Measurements from ENCODE around the gene LRMDA.
"Not testable (repeated sequence)": the region's sequence is repeated elsewhere in the genome, so short reads cannot be mapped to it uniquely, and the experiment has no call there.

Gene LRMDA

GRCh38 chr10:75762431-75762802 lies 331.0 kb downstream of the LRMDA start:
- TF ChIP-seq, protein P1, sequence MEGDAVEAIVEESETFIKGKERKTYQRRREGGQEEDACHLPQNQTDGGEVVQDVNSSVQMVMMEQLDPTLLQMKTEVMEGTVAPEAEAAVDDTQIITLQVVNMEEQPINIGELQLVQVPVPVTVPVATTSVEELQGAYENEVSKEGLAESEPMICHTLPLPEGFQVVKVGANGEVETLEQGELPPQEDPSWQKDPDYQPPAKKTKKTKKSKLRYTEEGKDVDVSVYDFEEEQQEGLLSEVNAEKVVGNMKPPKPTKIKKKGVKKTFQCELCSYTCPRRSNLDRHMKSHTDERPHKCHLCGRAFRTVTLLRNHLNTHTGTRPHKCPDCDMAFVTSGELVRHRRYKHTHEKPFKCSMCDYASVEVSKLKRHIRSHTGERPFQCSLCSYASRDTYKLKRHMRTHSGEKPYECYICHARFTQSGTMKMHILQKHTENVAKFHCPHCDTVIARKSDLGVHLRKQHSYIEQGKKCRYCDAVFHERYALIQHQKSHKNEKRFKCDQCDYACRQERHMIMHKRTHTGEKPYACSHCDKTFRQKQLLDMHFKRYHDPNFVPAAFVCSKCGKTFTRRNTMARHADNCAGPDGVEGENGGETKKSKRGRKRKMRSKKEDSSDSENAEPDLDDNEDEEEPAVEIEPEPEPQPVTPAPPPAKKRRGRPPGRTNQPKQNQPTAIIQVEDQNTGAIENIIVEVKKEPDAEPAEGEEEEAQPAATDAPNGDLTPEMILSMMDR (IDR thresholded peaks at IDR 0.05; ENCODE audit: low read depth, low read length, missing control alignments): no peak
- no peak for DNase-seq (ENCODE audit: low read depth)
- H3K4me3 ChIP-seq (ENCODE audit: low read depth, low read length): no peak overlapping the region

DNA sequence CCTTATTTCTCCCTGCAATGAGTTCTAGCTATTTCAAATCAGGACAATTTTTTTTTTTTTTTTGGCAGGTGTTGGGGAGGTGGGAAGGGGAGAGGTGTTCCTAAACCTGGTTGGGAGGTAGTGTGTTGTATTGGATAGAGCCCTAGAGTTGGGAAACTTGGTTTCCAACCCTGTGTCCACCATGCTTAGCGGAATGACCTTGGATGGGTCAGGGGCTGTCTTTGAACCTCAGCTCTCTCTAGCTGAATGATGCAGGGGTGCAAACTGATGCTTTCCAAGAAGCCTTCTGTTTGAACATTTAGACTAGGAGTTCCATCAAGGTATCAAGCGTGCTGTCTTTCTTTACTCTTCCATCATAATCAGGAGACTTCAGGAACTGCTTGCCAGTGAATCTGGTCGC lies 332.2 kb downstream of the LRMDA start:
- DNase-seq (ENCODE audit: low read depth): no peak
- H3K4me3 ChIP-seq (ENCODE audit: low read depth, low read length): no peak overlapping the region
- TF ChIP-seq, protein P1 (IDR thresholded peaks at IDR 0.05; ENCODE audit: low read depth, low read length, missing control alignments): no peak

DNA sequence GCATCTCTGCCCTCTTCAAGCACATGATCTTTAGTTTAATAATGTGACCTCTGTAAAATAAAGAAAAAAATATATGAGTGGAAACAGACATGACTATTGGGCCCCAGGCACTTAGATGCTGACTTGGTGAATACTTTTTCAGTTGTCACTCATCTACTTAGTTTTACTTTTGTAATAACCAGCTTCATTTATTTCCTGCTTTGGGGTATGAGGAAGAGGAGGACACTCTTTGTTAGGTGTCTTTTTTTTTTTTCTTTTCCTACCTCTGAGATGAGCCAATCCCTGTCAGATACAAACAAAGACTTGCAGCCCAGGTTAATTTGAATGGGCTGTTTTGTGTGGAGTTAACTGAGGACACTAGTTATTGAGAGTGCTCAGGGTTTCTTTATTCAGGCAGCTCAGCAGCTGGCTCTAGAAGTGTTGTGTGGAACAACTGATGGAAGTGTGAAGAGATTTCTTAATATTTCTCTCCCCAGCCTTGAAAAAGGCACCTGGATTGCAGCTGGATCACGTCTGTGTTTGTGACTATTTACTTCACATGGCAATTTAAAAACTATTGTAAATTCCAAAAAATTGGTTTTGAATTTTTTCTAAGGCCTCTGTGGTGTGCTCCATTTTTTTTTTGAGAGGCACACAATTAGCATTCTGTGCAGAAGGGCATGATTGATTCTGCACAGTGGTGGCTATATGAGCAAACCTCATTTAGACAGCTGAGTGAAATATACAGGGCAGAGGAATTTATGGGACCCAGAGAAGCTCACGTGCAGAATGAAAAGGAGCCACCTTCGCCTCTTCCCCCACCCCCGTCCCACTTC lies 333.8 kb downstream of the LRMDA start:
- H3K4me3 ChIP-seq (ENCODE audit: low read depth, low read length): no peak overlapping the region
- no peak for DNase-seq (ENCODE audit: low read depth)
- TF ChIP-seq, protein P1 (IDR thresholded peaks at IDR 0.05; ENCODE audit: low read depth, low read length, missing control alignments): no peak

- H3K4me3 ChIP-seq (ENCODE audit: low read depth, low read length): no peak overlapping the region
- no peak for DNase-seq (ENCODE audit: low read depth)
- TF ChIP-seq, protein P1 (IDR thresholded peaks at IDR 0.05; ENCODE audit: low read depth, low read length, missing control alignments): no peak
Observed at GRCh38 chr10:75765789-75766096, 334.3 kb downstream of the LRMDA start.

- H3K4me3 ChIP-seq (ENCODE audit: low read depth, low read length): no peak overlapping the region
- DNase-seq (ENCODE audit: low read depth): no peak
- TF ChIP-seq, protein P1 (IDR thresholded peaks at IDR 0.05; ENCODE audit: low read depth, low read length, missing control alignments): no peak
Observed at GRCh38 chr10:75766106-75766505, 334.7 kb downstream of the LRMDA start.

- not testable (repeated sequence) for DNase-seq (ENCODE audit: low read depth); H3K4me3 ChIP-seq (ENCODE audit: low read depth, low read length)
Observed at GRCh38 chr10:75766752-75767151, 335.3 kb downstream of the LRMDA start.

- TF ChIP-seq, protein P1 (IDR thresholded peaks at IDR 0.05; ENCODE audit: low read depth, low read length, missing control alignments): no peak
- no peak overlapping the region for H3K4me3 ChIP-seq (ENCODE audit: low read depth, low read length)
- no peak for DNase-seq (ENCODE audit: low read depth)
Observed at GRCh38 chr10:75770626-75771081, 339.2 kb downstream of the LRMDA start.
